LNCAP (cell line): ENCODE measurements around the gene BPI.

Experiments used
- TF ChIP-seq, protein P1 (sequence below): fragments of 450-650 bp; IDR thresholded peaks from 2 replicates; pipeline ENCODE4 v1.5.1; 2017; ENCODE audit warnings: mild to moderate bottlenecking

BPI gene

DNA sequence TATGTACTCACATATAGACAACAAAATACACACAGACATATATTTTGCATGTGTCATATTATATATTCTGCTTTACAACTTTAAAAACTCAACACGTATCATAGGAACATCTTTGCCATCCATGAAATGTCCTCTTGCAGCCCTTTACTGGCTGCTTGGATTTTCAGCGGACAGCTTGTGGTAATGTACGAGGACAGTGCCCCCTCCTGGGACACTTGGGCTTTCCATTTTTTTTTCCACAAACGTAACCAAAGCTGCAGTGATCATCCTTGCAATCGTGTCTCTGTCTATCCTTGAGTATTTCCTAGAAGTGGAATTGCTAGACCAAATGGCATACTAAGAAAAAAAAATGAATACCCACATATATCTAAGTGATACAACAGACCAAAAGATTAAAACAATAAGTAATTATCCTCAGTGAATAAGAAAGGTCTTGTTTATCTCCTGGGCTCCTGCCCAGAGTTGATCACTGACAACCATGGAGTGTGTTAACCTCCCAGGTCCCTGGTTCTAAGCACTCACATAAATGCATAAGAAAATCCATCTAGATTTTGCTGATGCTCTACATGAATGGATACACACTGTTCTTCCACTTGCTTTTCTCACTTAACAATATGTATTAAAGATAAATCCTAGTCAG lies 18.1 kb downstream of the BPI start:
- TF ChIP-seq, protein P1, sequence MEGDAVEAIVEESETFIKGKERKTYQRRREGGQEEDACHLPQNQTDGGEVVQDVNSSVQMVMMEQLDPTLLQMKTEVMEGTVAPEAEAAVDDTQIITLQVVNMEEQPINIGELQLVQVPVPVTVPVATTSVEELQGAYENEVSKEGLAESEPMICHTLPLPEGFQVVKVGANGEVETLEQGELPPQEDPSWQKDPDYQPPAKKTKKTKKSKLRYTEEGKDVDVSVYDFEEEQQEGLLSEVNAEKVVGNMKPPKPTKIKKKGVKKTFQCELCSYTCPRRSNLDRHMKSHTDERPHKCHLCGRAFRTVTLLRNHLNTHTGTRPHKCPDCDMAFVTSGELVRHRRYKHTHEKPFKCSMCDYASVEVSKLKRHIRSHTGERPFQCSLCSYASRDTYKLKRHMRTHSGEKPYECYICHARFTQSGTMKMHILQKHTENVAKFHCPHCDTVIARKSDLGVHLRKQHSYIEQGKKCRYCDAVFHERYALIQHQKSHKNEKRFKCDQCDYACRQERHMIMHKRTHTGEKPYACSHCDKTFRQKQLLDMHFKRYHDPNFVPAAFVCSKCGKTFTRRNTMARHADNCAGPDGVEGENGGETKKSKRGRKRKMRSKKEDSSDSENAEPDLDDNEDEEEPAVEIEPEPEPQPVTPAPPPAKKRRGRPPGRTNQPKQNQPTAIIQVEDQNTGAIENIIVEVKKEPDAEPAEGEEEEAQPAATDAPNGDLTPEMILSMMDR: peak; percentile 81

DNA sequence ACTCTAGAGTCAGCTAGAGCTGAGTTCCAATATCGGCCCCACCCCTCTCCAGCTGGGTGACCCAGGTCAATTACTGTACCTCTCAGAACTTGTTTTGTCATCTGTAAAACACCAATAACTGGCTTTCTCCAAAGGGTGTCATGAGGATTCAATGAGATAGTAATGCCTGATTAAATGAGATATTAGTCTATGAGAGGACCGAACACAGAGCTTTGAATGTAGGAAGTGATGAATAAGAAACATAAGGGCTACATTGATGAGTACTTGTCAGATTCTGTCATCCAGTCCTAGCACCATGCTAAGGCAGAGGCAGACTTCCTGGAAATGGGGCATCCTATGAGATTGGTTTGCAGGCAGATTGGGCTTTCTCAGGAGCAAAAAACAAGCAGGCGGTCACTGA lies 20.2 kb downstream of the BPI start:
- TF ChIP-seq, protein P1: no peak

DNA sequence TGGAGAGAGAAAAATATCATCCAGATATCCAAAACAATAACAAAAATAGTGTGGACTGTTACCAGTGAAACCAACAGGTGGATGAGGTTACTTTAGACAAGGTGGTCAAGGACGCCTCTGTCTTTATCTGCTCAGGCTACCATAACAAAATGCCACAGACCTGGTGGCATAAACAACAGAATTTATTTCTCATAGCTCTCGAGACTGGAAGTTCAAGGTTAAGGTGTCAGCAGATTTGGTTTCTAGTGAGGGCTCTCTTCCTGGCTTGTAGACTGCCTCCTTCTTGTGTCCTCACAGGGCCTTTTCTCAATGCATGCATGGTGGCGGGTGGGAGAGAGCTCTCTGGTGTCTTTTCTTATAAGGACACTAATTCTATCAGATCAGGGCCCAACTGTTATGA lies 21.2 kb downstream of the BPI start:
- TF ChIP-seq, protein P1: no peak

DNA sequence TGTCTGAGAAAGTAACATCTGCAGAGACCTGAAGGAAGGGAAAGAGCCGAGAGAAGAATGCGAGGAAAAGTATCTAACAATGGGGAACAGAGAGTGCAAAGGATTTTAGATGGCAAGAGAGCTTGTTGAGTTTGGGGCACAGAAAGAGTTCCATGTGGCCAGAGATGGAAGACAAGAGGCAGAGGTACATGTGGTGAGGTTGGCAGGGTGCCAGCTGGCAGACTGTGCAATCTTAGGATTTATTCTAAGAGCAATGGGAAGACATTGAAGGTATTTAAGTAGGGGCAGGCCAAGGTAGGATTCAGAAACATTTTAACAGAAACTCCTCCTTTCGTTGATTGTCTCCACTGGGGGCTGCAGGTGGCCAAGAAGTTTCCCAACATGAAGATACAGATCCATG lies 21.9 kb downstream of the BPI start:
- TF ChIP-seq, protein P1: no peak

DNA sequence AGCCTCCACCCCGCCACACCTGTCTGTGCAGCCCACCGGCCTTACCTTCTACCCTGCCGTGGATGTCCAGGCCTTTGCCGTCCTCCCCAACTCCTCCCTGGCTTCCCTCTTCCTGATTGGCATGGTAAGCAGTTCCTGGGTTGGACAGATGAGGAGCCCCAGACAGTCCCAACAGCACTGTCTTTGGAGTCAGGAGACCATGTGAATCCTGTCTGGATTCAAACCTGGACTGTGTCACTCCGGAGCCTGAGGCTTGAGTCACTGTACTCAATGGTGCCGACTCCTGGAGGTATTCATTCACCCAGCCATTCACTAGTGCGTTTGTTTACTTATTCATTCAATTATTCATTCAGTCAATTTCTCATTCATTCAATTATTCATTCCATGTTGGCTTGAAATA lies 22.4 kb downstream of the BPI start:
- TF ChIP-seq, protein P1: no peak

DNA sequence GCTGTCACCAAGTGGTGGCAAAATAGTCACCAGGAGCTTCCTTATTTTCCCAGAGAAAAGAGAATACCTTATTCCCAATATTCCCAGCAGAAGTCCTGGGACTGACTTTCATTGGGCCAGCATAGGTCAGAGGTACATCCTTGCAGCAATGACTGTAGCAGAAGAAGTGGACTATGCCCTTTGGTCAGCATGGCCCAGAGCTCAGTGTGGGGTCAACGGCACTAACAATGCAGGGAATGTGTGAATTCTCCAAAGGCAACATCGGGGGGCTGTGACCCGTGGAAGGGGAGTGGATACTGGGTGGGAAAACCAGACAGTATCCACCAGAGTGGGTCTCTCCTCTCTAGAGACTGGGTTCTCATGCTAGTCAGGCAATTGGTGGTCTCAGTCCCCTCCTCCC lies 26.7 kb downstream of the BPI start:
- TF ChIP-seq, protein P1: no peak

DNA sequence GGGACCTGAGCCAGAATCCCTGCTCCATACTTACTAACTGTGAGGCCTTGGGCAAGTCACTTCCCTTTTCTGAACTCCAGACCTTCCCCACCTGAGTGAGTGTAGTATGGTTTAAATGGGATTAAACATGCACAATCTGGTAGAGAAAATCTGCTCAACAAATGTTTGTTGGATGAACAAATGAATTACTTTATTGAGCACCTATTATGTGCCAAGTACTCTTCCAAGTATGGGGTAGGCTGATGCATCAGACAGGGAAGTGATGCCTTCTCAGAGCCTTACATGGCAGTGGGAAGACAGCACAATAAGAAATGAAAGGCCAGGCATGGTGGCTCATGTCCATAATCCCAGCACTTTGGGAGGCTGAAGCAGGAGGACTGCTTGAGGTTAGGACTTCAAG lies 27.3 kb downstream of the BPI start:
- TF ChIP-seq, protein P1: no peak

DNA sequence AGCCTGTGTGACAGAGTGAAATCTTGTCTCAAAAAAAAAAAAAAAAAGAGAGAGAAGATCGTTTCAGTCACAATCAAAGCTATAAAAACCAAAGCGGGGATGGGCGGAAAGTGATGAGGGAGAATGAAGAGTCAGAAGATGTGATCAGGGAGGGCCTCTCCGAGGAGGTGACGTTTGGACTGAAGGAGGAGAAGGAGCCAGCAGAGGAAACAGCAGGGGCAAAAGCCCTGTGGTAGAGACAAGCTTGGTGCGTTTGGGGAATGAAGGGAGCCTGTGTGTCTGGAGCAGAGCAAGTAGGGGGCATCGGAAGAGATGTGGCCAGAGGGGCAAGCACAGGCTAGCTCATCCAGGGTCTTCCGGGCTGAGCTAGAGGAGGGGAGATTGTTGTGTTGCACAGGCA lies 27.9 kb downstream of the BPI start:
- TF ChIP-seq, protein P1: no peak
